Measurements from ENCODE around the gene IGFLR1. TPM values are rescaled to one million over a fixed set of nuclear protein-coding genes. Genes with fewer than 3 reads are reported as not detected.
A peak's percentile ranks its signal among the peaks of the same experiment; 100 is the strongest.
"Not testable (repeated sequence)": the region's sequence is repeated elsewhere in the genome, so short reads cannot be mapped to it uniquely, and the experiment has no call there.

Gene IGFLR1
- total RNA-seq, 1 donor, result 18.9 TPM

- no peak for DNase-seq (ENCODE audit: low read depth in 2 of 3, low spot score in 2 of 3)
Measured at GRCh38 chr19:35727053-35727955, 14.9 kb downstream of the IGFLR1 start.

GRCh38 chr19:35725216-35725861, 16.9 kb downstream of the IGFLR1 start:
- DNase-seq (ENCODE audit: low read depth in 2 of 3, low spot score in 2 of 3), result no peak

GRCh38 chr19:35724560-35724959, 17.7 kb downstream of the IGFLR1 start:
- no peak for DNase-seq (ENCODE audit: low read depth in 2 of 3, low spot score in 2 of 3)

- DNase-seq (ENCODE audit: low read depth in 2 of 3, low spot score in 2 of 3), result not testable (repeated sequence)
Measured at GRCh38 chr19:35724132-35724531, 18.1 kb downstream of the IGFLR1 start.

- DNase-seq (ENCODE audit: low read depth in 2 of 3, low spot score in 2 of 3), result no peak
Measured at GRCh38 chr19:35723671-35724070, 18.6 kb downstream of the IGFLR1 start.

GRCh38 chr19:35722897-35723296, 19.4 kb downstream of the IGFLR1 start:
- DNase-seq (ENCODE audit: low read depth in 2 of 3, low spot score in 2 of 3), result no peak

- no peak for DNase-seq (ENCODE audit: low read depth in 2 of 3, low spot score in 2 of 3)
Measured at GRCh38 chr19:35722461-35722860, 19.8 kb downstream of the IGFLR1 start.

GRCh38 chr19:35721374-35721773, 20.9 kb downstream of the IGFLR1 start:
- no peak for DNase-seq (ENCODE audit: low read depth in 2 of 3, low spot score in 2 of 3)

GRCh38 chr19:35720648-35721047, 21.6 kb downstream of the IGFLR1 start:
- no peak for DNase-seq (ENCODE audit: low read depth in 2 of 3, low spot score in 2 of 3)

- no peak for DNase-seq (ENCODE audit: low read depth in 2 of 3, low spot score in 2 of 3)
Measured at GRCh38 chr19:35720163-35720524, 22.1 kb downstream of the IGFLR1 start.

- DNase-seq (ENCODE audit: low read depth in 2 of 3, low spot score in 2 of 3), result no peak
Measured at GRCh38 chr19:35719402-35720162, 22.7 kb downstream of the IGFLR1 start.

- DNase-seq (ENCODE audit: low read depth in 2 of 3, low spot score in 2 of 3), result peak in 1 of 3 donors; percentile 46
Measured at GRCh38 chr19:35718345-35719041, 23.8 kb downstream of the IGFLR1 start.

GRCh38 chr19:35717665-35718344, 24.4 kb downstream of the IGFLR1 start, which contains the start of gene KMT2B:
Gene KMT2B, plus strand, starts transcription at chr19:35718003. Its CDS starts 16 bp downstream, at chr19:35718019.
- peak in 1 of 3 donors; percentile 84 for DNase-seq (ENCODE audit: low read depth in 2 of 3, low spot score in 2 of 3)

GRCh38 chr19:35716801-35717664, 25.2 kb downstream of the IGFLR1 start:
- peak; percentile 51 to 97 (median 96) for DNase-seq (ENCODE audit: low read depth in 2 of 3, low spot score in 2 of 3)

- no peak for DNase-seq (ENCODE audit: low read depth in 2 of 3, low spot score in 2 of 3)
Measured at GRCh38 chr19:35715981-35716800, 26.1 kb downstream of the IGFLR1 start.

- DNase-seq (ENCODE audit: low read depth in 2 of 3, low spot score in 2 of 3), result no peak
Measured at GRCh38 chr19:35715355-35715809, 26.9 kb downstream of the IGFLR1 start.

GRCh38 chr19:35714601-35715354, 27.5 kb downstream of the IGFLR1 start:
- DNase-seq (ENCODE audit: low read depth in 2 of 3, low spot score in 2 of 3), result no peak
